H1 (cell line): Measurements from ENCODE around the gene PABPN1. TPM values are rescaled to one million over a fixed set of nuclear protein-coding genes. Genes with fewer than 3 reads are reported as not detected.

Source experiments
- CTCF ChIA-PET: fragments of 300-600 bp; sonication (Branson Sonifier 250); formaldehyde crosslinking; loops from one replicate; lab custom pipeline; 2021; ENCODE audit not compliant: partially characterized antibody; lab: Charles Lee
- POLR2A ChIA-PET: fragments of 300-600 bp; sonication (Branson Sonifier 250); formaldehyde crosslinking; loops from one replicate; lab custom pipeline; 2021; ENCODE audit warnings: inconsistent platforms; ENCODE audit not compliant: partially characterized antibody; lab: Charles Lee
- DNase-seq, 2 experiments: peaks; one replicate each; pipeline versions ENCODE4 v3.0.0 to v3.0.0-alpha.2; 2010 to 2022; ENCODE audit warnings: low spot score in 2 of 2, low read depth in 1 of 2, mixed read lengths in 1 of 2
- FAIRE-seq: peaks from 2 replicates; lab custom pipeline; 2011; peaks lifted over from hg19 to GRCh38; lab: Jason Lieb, UNC
- H2AFZ ChIP-seq: 2 replicates; pipeline ENCODE4 v1.8.1; 2012; ENCODE audit warnings: low read length, inconsistent platforms
- H2AK5ac ChIP-seq: 2 replicates; pipeline ENCODE4 v1.6.1; 2013; ENCODE audit warnings: low read depth, low read length
- H2BK120ac ChIP-seq: replicated peaks from 2 replicates; pipeline ENCODE3; 2013; ENCODE audit warnings: low read depth, low read length, inconsistent platforms
- H2BK12ac ChIP-seq: 2 replicates; pipeline ENCODE4 v1.6.1; 2013; ENCODE audit warnings: low read depth, low read length
- H2BK15ac ChIP-seq: 2 replicates; pipeline ENCODE4 v1.6.1; 2013; ENCODE audit warnings: low read length
- H2BK20ac ChIP-seq: 2 replicates; pipeline ENCODE4 v1.6.1; 2013; ENCODE audit warnings: low read length
- H2BK5ac ChIP-seq: 2 replicates; pipeline ENCODE4 v1.6.1; 2013; ENCODE audit warnings: low read depth, low read length
- H3K14ac ChIP-seq: 2 replicates; pipeline ENCODE4 v1.6.1; 2013; ENCODE audit warnings: inconsistent platforms; ENCODE audit not compliant: insufficient read length
- H3K18ac ChIP-seq: 2 replicates; pipeline ENCODE4 v1.6.1; 2013; ENCODE audit warnings: low read length; ENCODE audit errors: extremely low read depth
- H3K23ac ChIP-seq: 2 replicates; pipeline ENCODE4 v1.6.1; 2013; ENCODE audit warnings: inconsistent platforms; ENCODE audit not compliant: insufficient read length
- H3K23me2 ChIP-seq: 2 replicates; pipeline ENCODE4 v1.6.1; 2013; ENCODE audit warnings: low read depth, low read length
- H3K27ac ChIP-seq: 2 replicates; pipeline ENCODE4 v1.6.1; 2011; ENCODE audit warnings: low read depth, low read length, inconsistent platforms
- H3K27me3 ChIP-seq, 4 experiments: replicated peaks in 1 of 4; 1 replicate in 1 of 4; 2 replicates in 3 of 4; pipeline versions ENCODE4 v1.6.1 to v1.8.1; 2011 to 2013; ENCODE audit warnings: low read length in 3 of 4, mild to moderate bottlenecking in 3 of 4, inconsistent platforms in 2 of 4, mixed read lengths in 2 of 4, moderate library complexity in 1 of 4; ENCODE audit not compliant: control insufficient read depth in 3 of 4, insufficient read depth in 3 of 4; ENCODE audit errors: extremely low read depth in 1 of 4
- H3K36me3 ChIP-seq, 4 experiments: 2 replicates each; pipeline versions ENCODE4 v1.6.1 to v1.8.1; 2011 to 2013; ENCODE audit warnings: mild to moderate bottlenecking in 4 of 4, low read length in 3 of 4, moderate library complexity in 2 of 4, control low read depth in 1 of 4, inconsistent platforms in 1 of 4; ENCODE audit not compliant: insufficient read depth in 4 of 4, control insufficient read depth in 2 of 4
- H3K4ac ChIP-seq: replicated peaks from 2 replicates; pipeline ENCODE3; 2013; ENCODE audit warnings: low read length, low read depth, mixed read lengths, inconsistent platforms; ENCODE audit not compliant: insufficient read length
- H3K4me1 ChIP-seq, 4 experiments: replicated peaks in 1 of 4; 1 replicate in 1 of 4; 2 replicates in 3 of 4; pipeline versions ENCODE4 v1.6.1 to v1.8.1; 2011 to 2013; ENCODE audit warnings: low read length in 3 of 4, inconsistent platforms in 2 of 4, mixed read lengths in 1 of 4; ENCODE audit not compliant: insufficient read depth in 4 of 4, control insufficient read depth in 3 of 4
- H3K4me2 ChIP-seq, 2 experiments: 2 replicates each; pipeline versions ENCODE4 v1.6.1 to v1.8.1; 2011 to 2013; ENCODE audit warnings: low read depth in 2 of 2, low read length in 2 of 2, control low read depth in 1 of 2, inconsistent platforms in 1 of 2, mild to moderate bottlenecking in 1 of 2; ENCODE audit not compliant: insufficient read depth in 1 of 2
- H3K4me3 ChIP-seq, 4 experiments: fragments of 200-600, 300-600 bp in 1 of 4; sonication (generic), shearing (Covaris generic), sonication (Bioruptor Twin) in 1 of 4; 2 replicates each; pipeline versions ENCODE4 v1.5.1 to v1.8.1; 2011 to 2016; ENCODE audit warnings: low read length in 4 of 4, low read depth in 3 of 4, control low read depth in 2 of 4, inconsistent platforms in 2 of 4, mild to moderate bottlenecking in 2 of 4, mixed read lengths in 1 of 4, moderate library complexity in 1 of 4; ENCODE audit not compliant: insufficient read depth in 2 of 4; ENCODE audit errors: extremely low read depth in 1 of 4
- H3K56ac ChIP-seq: replicated peaks from 2 replicates; pipeline ENCODE3; 2013; ENCODE audit warnings: low read depth, mild to moderate bottlenecking, mixed read lengths, low read length, inconsistent platforms; ENCODE audit not compliant: insufficient read length
- H3K79me1 ChIP-seq: 2 replicates; pipeline ENCODE4 v1.6.1; 2013; ENCODE audit warnings: low read depth, low read length, control low read depth
- H3K79me2 ChIP-seq, 2 experiments: 2 replicates each; pipeline versions ENCODE4 v1.6.1 to v1.8.1; 2012 to 2013; ENCODE audit warnings: low read length in 2 of 2, mild to moderate bottlenecking in 2 of 2, inconsistent platforms in 1 of 2; ENCODE audit not compliant: insufficient read depth in 2 of 2, control insufficient read depth in 1 of 2
- H3K9ac ChIP-seq, 4 experiments: replicated peaks in 1 of 4; 1 replicate in 1 of 4; 2 replicates in 3 of 4; pipeline versions ENCODE4 v1.6.1 to v1.8.1; 2011 to 2013; ENCODE audit warnings: low read depth in 3 of 4, low read length in 3 of 4, control low read depth in 2 of 4, mild to moderate bottlenecking in 2 of 4, moderate library complexity in 2 of 4, inconsistent platforms in 1 of 4; ENCODE audit errors: extremely low read depth in 1 of 4
- H3K9me3 ChIP-seq, 2 experiments: 2 replicates each; pipeline versions ENCODE4 v1.6.1 to v1.8.1; 2012 to 2013; ENCODE audit warnings: mild to moderate bottlenecking in 2 of 2, moderate library complexity in 2 of 2, control low read depth in 1 of 2, inconsistent platforms in 1 of 2, low read depth in 1 of 2, low read length in 1 of 2, mixed read lengths in 1 of 2; ENCODE audit not compliant: insufficient read depth in 2 of 2
- H4K20me1 ChIP-seq, 2 experiments: replicated peaks in 1 of 2; 2 replicates each; pipeline versions ENCODE3 to v1.8.1; 2011 to 2013; ENCODE audit warnings: inconsistent platforms in 2 of 2, low read length in 2 of 2, mild to moderate bottlenecking in 1 of 2; ENCODE audit not compliant: insufficient read depth in 2 of 2, control insufficient read depth in 1 of 2
- H4K5ac ChIP-seq: 2 replicates; pipeline ENCODE4 v1.6.1; 2013; ENCODE audit warnings: low read length, low read depth, mixed read lengths, inconsistent platforms; ENCODE audit not compliant: insufficient read length
- H4K8ac ChIP-seq: 2 replicates; pipeline ENCODE4 v1.8.0; 2013; ENCODE audit warnings: mild to moderate bottlenecking, moderate library complexity, low read length, inconsistent platforms; ENCODE audit not compliant: insufficient read depth; ENCODE audit errors: extremely low read depth
- H4K91ac ChIP-seq: replicated peaks from 2 replicates; pipeline ENCODE3; 2013; ENCODE audit warnings: low read length, mixed read lengths, inconsistent platforms; ENCODE audit not compliant: insufficient read length
- ASH2L ChIP-seq: fragments of 200-600, 300-600 bp; sonication (generic); IDR thresholded peaks from one replicate; pipeline ENCODE4 v1.7.1; 2017; ENCODE audit warnings: low read length
- KDM1A ChIP-seq: fragments of 200-600, 300-600 bp; sonication (generic); IDR thresholded peaks from 2 replicates; pipeline ENCODE4 v1.7.1; 2016; ENCODE audit warnings: mild to moderate bottlenecking, low read length, borderline replicate concordance
- POLR2A ChIP-seq, 2 experiments: IDR thresholded peaks; 1 replicate in 1 of 2; 2 replicates in 1 of 2; pipeline ENCODE4 v1.6.1; 2011; ENCODE audit warnings: low read depth in 2 of 2, low read length in 2 of 2, mild to moderate bottlenecking in 2 of 2; ENCODE audit errors: control extremely low read depth in 1 of 2
- SIRT6 ChIP-seq: IDR thresholded peaks from one replicate; pipeline ENCODE4 v1.7.1; 2012; ENCODE audit warnings: low read length, inconsistent platforms
- TCF12 ChIP-seq: IDR thresholded peaks from 2 replicates; pipeline ENCODE4 v1.6.1; 2011; ENCODE audit warnings: low read depth, mild to moderate bottlenecking, low read length
- USF2 ChIP-seq: IDR thresholded peaks from 2 replicates; pipeline ENCODE4 v1.6.1; 2011; ENCODE audit warnings: low read length, improper control_type of control experiment
- ZNF274 ChIP-seq: IDR thresholded peaks from 2 replicates; pipeline ENCODE4 v1.7.0; 2012; ENCODE audit warnings: low read length, borderline replicate concordance; ENCODE audit errors: extremely low read depth
- WGBS, 2 experiments: shearing (Covaris generic) in 1 of 2; methylation state at CpG; one replicate each; pipeline versions ENCODE4 v1.1.6 to v1.1.7; 2013 to 2015; ENCODE audit warnings: low lambda C conversion rate in 2 of 2, mixed read lengths in 2 of 2, inconsistent platforms in 1 of 2, low coverage in 1 of 2, missing lambda C conversion rate in 1 of 2; ENCODE audit not compliant: insufficient replicate concordance in 2 of 2, insufficient coverage in 1 of 2, insufficient read length in 1 of 2; ENCODE audit errors: extremely low coverage in 1 of 2, missing lambda C conversion rate in 1 of 2; 5-methylcytosine and 5-hydroxymethylcytosine counted together
- polyA plus RNA-seq, 7 experiments: library from polyadenylated mRNA; depleted of rRNA in 3 of 7; stranded (reverse) in 5 of 7; unstranded in 2 of 7; fragments of >200 nt in 5 of 7; fragments of 200-250 nt in 2 of 7; gene quantifications; 1 replicate in 5 of 7; 2 replicates in 1 of 7; 4 replicates in 1 of 7; pipeline versions ENCODE4 v1.2.1 to v1.2.3, GENCODE V29; 2011 to 2013; ENCODE audit warnings: missing spikeins in 2 of 7, mixed read lengths in 2 of 7
- total RNA-seq: library from RNA; stranded (reverse); fragmentation: NEBNext Ultra II Directional; extraction: Animal tissue kit (Norgen Biotek cat#: 25700); gene quantifications from 2 replicates; pipeline ENCODE4 v1.2.1, GENCODE V29; 2021

The PABPN1 gene
- total and polyA plus RNA-seq, 2 of the 8 experiments (the other 6 are each of a cell fraction or from before 2014, with no cell fraction given), result 300 to 331 TPM

GRCh38 chr14:23297096-23297495 is 24.2 kb upstream of the PABPN1 start:
- Histone ChIP-seq H3K56ac (no peak overlapping the region), H3K23me2 (peaks cover 8% of the 10 kb centered on the region; the same call in 1 of the 2 replicates), H3K36me3 (no peaks in the 10 kb centered on the region), H3K9me3 (no peaks in the 10 kb centered on the region), H3K18ac (no peak overlapping the region), H4K5ac (no peak overlapping the region), H3K27ac (no peak overlapping the region), H2AFZ (no peak overlapping the region)
- POLR2A ChIA-PET, result interaction anchor here (1.3 kb wide), 1 partner anchor 15 kb away, joined by 4 read pairs; no protein-coding TSS in a partner anchor
- TF ChIP-seq ASH2L (no peak), KDM1A (no peak), SIRT6 (no peak), POLR2A (IDR thresholded peaks at IDR 0.05; ENCODE audit: control extremely low read depth in 1 of 2, low read depth in 2 of 2, low read length in 2 of 2) (no peak), ZNF274 (no peak), TCF12 (no peak), USF2 (no peak)
- TF ChIP-seq, all 59 proteins: peak for 0
- no peak overlapping the region for H3K9ac ChIP-seq
- H2BK15ac ChIP-seq, result no peak overlapping the region
- 87% methylated on average over 7 of the region's 7 CpGs; no CpG with 5 or more reads in 1 of the 2 experiments for WGBS, 2 experiments
- H3K27me3 ChIP-seq, result peaks cover 33 to 69% (median 61%) of the 10 kb centered on the region in 4 experiments
- no peak overlapping the region for H3K4ac ChIP-seq
- no peak overlapping the region for H2BK12ac ChIP-seq
- H2BK20ac ChIP-seq, result no peak overlapping the region
- no peak overlapping the region for H3K23ac ChIP-seq
- no peak overlapping the region for H3K4me2 ChIP-seq
- peaks cover 5 to 8% of the 10 kb centered on the region in 2 experiments for H4K20me1 ChIP-seq
- H2AK5ac ChIP-seq, result no peak overlapping the region
- no peaks in the 10 kb centered on the region for H3K79me2 ChIP-seq
- H3K4me1 ChIP-seq, result peaks cover 0 to 4% (median 0%) of the 10 kb centered on the region in 4 experiments; a peak in 4 of 7 replicates
- H3K14ac ChIP-seq, result no peak overlapping the region
- FAIRE-seq, result no peak
- H2BK120ac ChIP-seq, result no peak overlapping the region
- H4K91ac ChIP-seq, result no peak overlapping the region
- H3K79me1 ChIP-seq, result no peaks in the 10 kb centered on the region
- DNase-seq, result no peak
- CTCF ChIA-PET, result interaction anchor here (0.6 to 7.2 kb wide), 20 partner anchors 9 to 262 kb away, joined by 3 to 42 read pairs (median 6); partner anchors contain the start of genes BCL2L2, HOMEZ and PABPN1
- no peak overlapping the region for H4K8ac ChIP-seq
- no peak overlapping the region for H2BK5ac ChIP-seq
- no peak overlapping the region for H3K4me3 ChIP-seq
